ENCODE results near the gene NCOA1. TPM values are rescaled to one million over a fixed set of nuclear protein-coding genes. Genes with fewer than 3 reads are reported as not detected.

Gene NCOA1
- total RNA-seq, 1 experiment from 2014 or later, result 37.1 TPM

DNA sequence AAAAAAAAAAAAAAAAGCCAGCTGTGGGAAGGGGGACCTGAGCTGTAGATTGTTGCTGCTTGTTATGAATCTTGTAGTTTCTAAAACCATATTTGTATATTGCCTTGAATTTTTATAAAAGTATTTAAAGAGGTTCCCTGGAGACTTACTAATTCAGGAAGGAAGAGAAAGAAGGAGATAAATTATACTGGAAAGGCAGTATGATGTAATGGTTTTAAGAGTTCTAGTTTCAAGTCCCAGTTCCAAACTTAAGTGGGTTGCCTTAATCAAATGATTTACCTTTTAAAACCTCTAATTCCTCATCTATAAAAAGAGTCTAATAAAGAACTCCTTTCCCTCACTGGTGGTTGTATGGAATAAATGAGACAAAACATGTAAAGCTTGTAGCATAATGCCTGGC is 240.0 kb downstream of the NCOA1 start:
- intact Hi-C loops (cut with micrococcal nuclease; ENCODE audit: unreplicated experiment), result no loop called here
- H3K36me3 Mint-ChIP-seq (ENCODE audit: insufficient read depth, unreplicated experiment), result peaks cover 28% of the 10 kb centered on the region
- H3K27me3 Mint-ChIP-seq (ENCODE audit: insufficient read depth, unreplicated experiment), result no peaks in the 10 kb centered on the region
- H3K27ac Mint-ChIP-seq (ENCODE audit: unreplicated experiment), result no peak overlapping the region
- no peak overlapping the region for H3K4me3 Mint-ChIP-seq (ENCODE audit: unreplicated experiment)
- ChIA-PET CTCF (interaction anchor here (0.6 to 0.9 kb wide), 2 partner anchors 62 to 498 kb away, joined by 4 to 5 read pairs; partner anchors contain the start of genes CENPO and PTRHD1), POLR2A (no interaction called here)
- H3K36me3 ChIP-seq (ENCODE audit: control insufficient read depth, insufficient read depth, low read length), result no peaks in the 10 kb centered on the region
- no peak for DNase-seq
- H3K27me3 ChIP-seq (replicated peaks; ENCODE audit: control insufficient read depth, insufficient read depth, low read length), result no peaks in the 10 kb centered on the region
- no peaks in the 10 kb centered on the region for H3K9me3 Mint-ChIP-seq (ENCODE audit: unreplicated experiment)
- H3K4me3 ChIP-seq (ENCODE audit: low read depth, low read length), result no peak overlapping the region
- peaks cover 6% of the 10 kb centered on the region for H3K4me1 ChIP-seq
- no TSS peak for BruUV-seq (replicated peaks)
- TF ChIP-seq, protein P1, sequence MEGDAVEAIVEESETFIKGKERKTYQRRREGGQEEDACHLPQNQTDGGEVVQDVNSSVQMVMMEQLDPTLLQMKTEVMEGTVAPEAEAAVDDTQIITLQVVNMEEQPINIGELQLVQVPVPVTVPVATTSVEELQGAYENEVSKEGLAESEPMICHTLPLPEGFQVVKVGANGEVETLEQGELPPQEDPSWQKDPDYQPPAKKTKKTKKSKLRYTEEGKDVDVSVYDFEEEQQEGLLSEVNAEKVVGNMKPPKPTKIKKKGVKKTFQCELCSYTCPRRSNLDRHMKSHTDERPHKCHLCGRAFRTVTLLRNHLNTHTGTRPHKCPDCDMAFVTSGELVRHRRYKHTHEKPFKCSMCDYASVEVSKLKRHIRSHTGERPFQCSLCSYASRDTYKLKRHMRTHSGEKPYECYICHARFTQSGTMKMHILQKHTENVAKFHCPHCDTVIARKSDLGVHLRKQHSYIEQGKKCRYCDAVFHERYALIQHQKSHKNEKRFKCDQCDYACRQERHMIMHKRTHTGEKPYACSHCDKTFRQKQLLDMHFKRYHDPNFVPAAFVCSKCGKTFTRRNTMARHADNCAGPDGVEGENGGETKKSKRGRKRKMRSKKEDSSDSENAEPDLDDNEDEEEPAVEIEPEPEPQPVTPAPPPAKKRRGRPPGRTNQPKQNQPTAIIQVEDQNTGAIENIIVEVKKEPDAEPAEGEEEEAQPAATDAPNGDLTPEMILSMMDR (IDR thresholded peaks at IDR 0.05; ENCODE audit: insufficient read depth in 1 of 2, low read depth in 1 of 2, low read length in 1 of 2, severe bottlenecking in 1 of 2, unreplicated experiment in 1 of 2), result no peak
- no peaks in the 10 kb centered on the region for H3K9me3 ChIP-seq
- H3K4me1 Mint-ChIP-seq (ENCODE audit: low read depth, unreplicated experiment), result peaks cover 13% of the 10 kb centered on the region

DNA sequence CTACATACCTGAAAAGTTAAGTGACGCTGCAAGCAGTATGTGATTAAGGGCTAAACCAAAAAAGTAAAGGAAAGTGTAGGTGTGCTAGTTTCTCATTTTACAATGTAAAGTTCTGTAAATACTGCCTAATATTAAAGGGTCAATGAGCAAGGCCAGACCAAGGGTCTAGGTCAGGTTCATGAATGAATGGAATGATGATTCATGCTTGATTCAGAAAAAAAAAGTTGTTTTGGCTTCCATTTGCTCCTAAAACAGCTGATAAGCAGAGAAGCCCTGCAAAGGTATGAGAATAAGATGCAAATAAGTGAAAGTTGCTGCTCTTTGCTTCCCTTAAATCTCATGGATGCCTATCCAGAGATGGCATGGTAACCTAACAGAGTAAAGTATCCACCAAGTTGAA is 240.9 kb downstream of the NCOA1 start:
- no TSS peak for BruUV-seq (replicated peaks)
- H3K27me3 ChIP-seq (replicated peaks; ENCODE audit: control insufficient read depth, insufficient read depth, low read length), result no peaks in the 10 kb centered on the region
- ChIA-PET POLR2A (no interaction called here), CTCF (no interaction called here)
- no peaks in the 10 kb centered on the region for H3K36me3 ChIP-seq (ENCODE audit: control insufficient read depth, insufficient read depth, low read length)
- H3K9me3 Mint-ChIP-seq (ENCODE audit: unreplicated experiment), result no peaks in the 10 kb centered on the region
- H3K27ac Mint-ChIP-seq (ENCODE audit: unreplicated experiment), result peak overlapping the region; percentile 42
- H3K36me3 Mint-ChIP-seq (ENCODE audit: insufficient read depth, unreplicated experiment), result peaks cover 28% of the 10 kb centered on the region
- DNase-seq, result no peak
- H3K4me3 ChIP-seq (ENCODE audit: low read depth, low read length), result no peak overlapping the region
- intact Hi-C loops (cut with micrococcal nuclease; ENCODE audit: unreplicated experiment), result no loop called here
- H3K27me3 Mint-ChIP-seq (ENCODE audit: insufficient read depth, unreplicated experiment), result no peaks in the 10 kb centered on the region
- H3K4me1 ChIP-seq, result peaks cover 6% of the 10 kb centered on the region
- peaks cover 13% of the 10 kb centered on the region for H3K4me1 Mint-ChIP-seq (ENCODE audit: low read depth, unreplicated experiment)
- TF ChIP-seq, protein P1 (IDR thresholded peaks at IDR 0.05; ENCODE audit: insufficient read depth in 1 of 2, low read depth in 1 of 2, low read length in 1 of 2, severe bottlenecking in 1 of 2, unreplicated experiment in 1 of 2), result no peak
- no peaks in the 10 kb centered on the region for H3K9me3 ChIP-seq
- H3K4me3 Mint-ChIP-seq (ENCODE audit: unreplicated experiment), result no peak overlapping the region

DNA sequence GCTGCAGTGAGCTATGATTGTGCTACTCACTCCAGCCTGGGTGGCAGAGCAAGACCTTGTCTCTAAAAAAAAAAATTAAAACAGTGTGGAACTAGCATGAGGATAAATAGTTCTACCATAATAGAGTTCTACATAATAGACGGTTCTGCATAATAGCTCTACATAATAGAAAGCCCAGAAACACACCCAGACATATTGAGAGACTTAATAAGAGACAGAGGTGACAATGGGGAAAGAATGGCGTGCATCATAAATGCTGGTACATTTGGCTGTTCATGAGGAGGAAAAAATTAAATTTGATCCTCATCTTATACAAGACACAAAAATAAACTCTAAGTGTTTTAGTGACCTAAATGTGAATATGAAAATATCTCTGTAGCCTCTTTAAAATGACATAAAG is 243.7 kb downstream of the NCOA1 start:
- Histone ChIP-seq H3K9me3 (no peaks in the 10 kb centered on the region), H3K36me3 (ENCODE audit: control insufficient read depth, insufficient read depth, low read length) (no peaks in the 10 kb centered on the region), H3K4me1 (peaks cover 6% of the 10 kb centered on the region), H3K4me3 (ENCODE audit: low read depth, low read length) (no peak overlapping the region), H3K27me3 (replicated peaks; ENCODE audit: control insufficient read depth, insufficient read depth, low read length) (no peaks in the 10 kb centered on the region)
- Mint-ChIP-seq H3K4me3 (ENCODE audit: unreplicated experiment) (no peak overlapping the region), H3K4me1 (ENCODE audit: low read depth, unreplicated experiment) (peaks cover 13% of the 10 kb centered on the region), H3K36me3 (ENCODE audit: insufficient read depth, unreplicated experiment) (peaks cover 15% of the 10 kb centered on the region), H3K27ac (ENCODE audit: unreplicated experiment) (no peak overlapping the region), H3K9me3 (ENCODE audit: unreplicated experiment) (no peaks in the 10 kb centered on the region), H3K27me3 (ENCODE audit: insufficient read depth, unreplicated experiment) (no peaks in the 10 kb centered on the region)
- BruUV-seq (replicated peaks), result no TSS peak
- TF ChIP-seq, protein P1 (IDR thresholded peaks at IDR 0.05; ENCODE audit: insufficient read depth in 1 of 2, low read depth in 1 of 2, low read length in 1 of 2, severe bottlenecking in 1 of 2, unreplicated experiment in 1 of 2), result no peak
- ChIA-PET CTCF (no interaction called here), POLR2A (no interaction called here)
- intact Hi-C loops (cut with micrococcal nuclease; ENCODE audit: unreplicated experiment), result no loop called here
- no peak for DNase-seq

All from Caco-2 (cell line).